Glutamatergic neuron (in vitro differentiated cells): ENCODE results near the gene RNF213. TPM values are rescaled to one million over a fixed set of nuclear protein-coding genes. Genes with fewer than 3 reads are reported as not detected.

Source experiments
- DNase-seq: peaks from one replicate; pipeline ENCODE4 v3.0.0; 2022
- H3K27ac Mint-ChIP-seq: one replicate; pipeline ENCODE4 v1.8.0; 2020; ENCODE audit warnings: mild to moderate bottlenecking, mixed read lengths, inconsistent platforms; ENCODE audit not compliant: unreplicated experiment
- H3K27me3 Mint-ChIP-seq: one replicate; pipeline ENCODE4 v1.8.0; 2020; ENCODE audit warnings: mild to moderate bottlenecking, moderate library complexity, mixed read lengths, inconsistent platforms; ENCODE audit not compliant: unreplicated experiment
- H3K36me3 Mint-ChIP-seq: one replicate; pipeline ENCODE4 v1.8.0; 2020; ENCODE audit warnings: mild to moderate bottlenecking, mixed read lengths, inconsistent platforms; ENCODE audit not compliant: unreplicated experiment
- H3K4me1 Mint-ChIP-seq: one replicate; pipeline ENCODE4 v1.8.0; 2020; ENCODE audit warnings: mild to moderate bottlenecking, low read depth, mixed read lengths, inconsistent platforms; ENCODE audit not compliant: unreplicated experiment
- H3K4me3 Mint-ChIP-seq: one replicate; pipeline ENCODE4 v1.8.0; 2020; ENCODE audit warnings: mild to moderate bottlenecking, mixed read lengths, inconsistent platforms; ENCODE audit not compliant: unreplicated experiment
- H3K9me3 Mint-ChIP-seq: one replicate; pipeline ENCODE4 v1.8.0; 2020; ENCODE audit warnings: mild to moderate bottlenecking, moderate library complexity, mixed read lengths, inconsistent platforms; ENCODE audit not compliant: unreplicated experiment
- total RNA-seq: library from RNA; stranded (reverse); fragmentation: NEBNext Ultra II Directional; extraction: Animal tissue kit (Norgen Biotek cat#: 25700); gene quantifications from one replicate; pipeline ENCODE4 v1.2.1, GENCODE V29; 2021; ENCODE audit not compliant: unreplicated experiment
- TF ChIP-seq, protein P1 (sequence below): fragments of 200-600 bp; sonication (generic); IDR thresholded peaks from one replicate; pipeline ENCODE4 v1.5.0; 2021; ENCODE audit not compliant: partially characterized antibody, unreplicated experiment

RNF213 gene
- total RNA-seq, 1 donor from 2014 or later, result 34.7 TPM

DNA sequence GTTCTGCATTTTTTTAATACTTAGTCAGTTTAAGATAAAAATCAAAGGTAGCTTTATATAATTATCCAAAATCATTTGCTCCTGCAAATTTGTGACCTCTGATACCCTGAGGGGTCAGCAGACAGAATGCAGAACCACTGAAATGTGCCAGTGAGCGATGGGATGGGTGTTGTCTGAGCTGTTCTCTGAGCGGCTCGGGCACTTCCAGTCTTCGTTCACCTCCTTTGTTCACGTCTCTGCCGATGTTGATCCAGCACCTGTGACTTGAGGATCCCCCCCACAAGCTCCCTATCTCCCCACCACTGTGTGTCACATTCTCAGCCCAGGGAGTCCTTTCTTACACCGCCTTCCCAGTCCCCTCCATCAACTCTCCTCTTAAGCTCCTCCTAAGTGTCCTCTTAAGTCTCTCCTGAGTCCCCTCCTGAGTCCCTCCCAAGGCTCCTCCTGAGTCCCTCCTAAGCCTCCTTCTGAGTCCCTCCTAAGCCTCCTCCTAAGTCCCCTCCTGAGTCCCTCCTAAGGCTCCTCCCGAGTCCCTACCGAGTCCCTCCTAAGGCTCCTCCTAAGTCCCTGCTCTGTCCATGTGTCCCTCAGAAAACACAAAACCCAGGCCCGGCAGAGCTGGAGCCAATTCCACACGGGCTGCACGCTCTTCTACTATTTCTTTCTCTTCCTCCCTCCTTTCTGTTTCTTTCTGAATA lies 47.5 kb downstream of the RNF213 start:
- no peak overlapping the region for H3K27ac Mint-ChIP-seq

DNA sequence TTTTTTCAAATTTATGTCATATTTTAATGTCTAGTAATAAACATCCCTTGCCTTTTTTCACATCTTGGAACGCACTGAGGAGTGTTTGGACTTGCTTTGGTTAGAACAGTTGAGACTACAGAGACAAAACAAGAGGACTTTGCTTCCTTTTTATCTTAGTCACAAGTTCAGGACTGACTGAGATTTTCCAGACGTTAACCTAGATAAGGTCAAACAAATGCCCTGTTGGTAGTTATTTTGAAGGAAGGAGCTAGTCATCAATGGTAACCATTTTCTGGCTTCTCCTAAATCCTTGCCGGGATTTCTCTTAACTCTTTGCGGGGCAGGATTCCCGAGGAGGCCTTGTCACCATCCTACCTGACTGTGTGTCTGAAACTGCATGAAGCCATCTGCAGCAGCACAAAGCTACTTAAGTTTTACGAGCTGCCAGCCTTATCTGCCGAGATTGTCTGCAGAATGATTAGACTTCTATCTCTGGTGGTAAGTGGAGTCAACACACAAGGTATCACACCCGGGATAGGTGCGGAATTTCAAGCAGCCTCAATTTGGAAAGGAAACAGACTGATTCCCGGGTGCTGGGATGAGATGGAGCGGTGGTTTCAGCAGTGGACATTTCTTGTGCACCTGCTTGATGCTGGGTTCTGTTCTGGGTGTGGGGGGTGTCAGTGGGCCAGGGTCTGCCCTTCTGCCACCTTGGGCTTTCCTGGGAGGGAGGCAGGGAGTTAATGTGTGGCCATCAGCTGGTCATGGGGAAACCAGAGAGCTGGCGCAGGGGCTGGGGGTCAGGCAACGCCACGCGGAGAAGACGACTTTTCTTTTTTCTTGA lies 48.3 kb downstream of the RNF213 start:
- no peak for DNase-seq
- Mint-ChIP-seq H3K9me3 (peaks cover 2% of the 10 kb centered on the region), H3K36me3 (peaks cover 5% of the 10 kb centered on the region), H3K27me3 (peaks cover 2% of the 10 kb centered on the region), H3K4me3 (no peak overlapping the region), H3K27ac (no peak overlapping the region), H3K4me1 (no peaks in the 10 kb centered on the region)
- TF ChIP-seq, protein P1, sequence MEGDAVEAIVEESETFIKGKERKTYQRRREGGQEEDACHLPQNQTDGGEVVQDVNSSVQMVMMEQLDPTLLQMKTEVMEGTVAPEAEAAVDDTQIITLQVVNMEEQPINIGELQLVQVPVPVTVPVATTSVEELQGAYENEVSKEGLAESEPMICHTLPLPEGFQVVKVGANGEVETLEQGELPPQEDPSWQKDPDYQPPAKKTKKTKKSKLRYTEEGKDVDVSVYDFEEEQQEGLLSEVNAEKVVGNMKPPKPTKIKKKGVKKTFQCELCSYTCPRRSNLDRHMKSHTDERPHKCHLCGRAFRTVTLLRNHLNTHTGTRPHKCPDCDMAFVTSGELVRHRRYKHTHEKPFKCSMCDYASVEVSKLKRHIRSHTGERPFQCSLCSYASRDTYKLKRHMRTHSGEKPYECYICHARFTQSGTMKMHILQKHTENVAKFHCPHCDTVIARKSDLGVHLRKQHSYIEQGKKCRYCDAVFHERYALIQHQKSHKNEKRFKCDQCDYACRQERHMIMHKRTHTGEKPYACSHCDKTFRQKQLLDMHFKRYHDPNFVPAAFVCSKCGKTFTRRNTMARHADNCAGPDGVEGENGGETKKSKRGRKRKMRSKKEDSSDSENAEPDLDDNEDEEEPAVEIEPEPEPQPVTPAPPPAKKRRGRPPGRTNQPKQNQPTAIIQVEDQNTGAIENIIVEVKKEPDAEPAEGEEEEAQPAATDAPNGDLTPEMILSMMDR, result no peak

More for the DNA sequence above, 47.5 kb downstream of the RNF213 start:
- H3K4me1 Mint-ChIP-seq, result no peaks in the 10 kb centered on the region
- no peak overlapping the region for H3K4me3 Mint-ChIP-seq
- peaks cover under 1% of the 10 kb centered on the region for H3K9me3 Mint-ChIP-seq
- peaks cover 5% of the 10 kb centered on the region for H3K36me3 Mint-ChIP-seq
- no peak for DNase-seq
- TF ChIP-seq, protein P1, result no peak
- peaks cover 2% of the 10 kb centered on the region for H3K27me3 Mint-ChIP-seq

DNA sequence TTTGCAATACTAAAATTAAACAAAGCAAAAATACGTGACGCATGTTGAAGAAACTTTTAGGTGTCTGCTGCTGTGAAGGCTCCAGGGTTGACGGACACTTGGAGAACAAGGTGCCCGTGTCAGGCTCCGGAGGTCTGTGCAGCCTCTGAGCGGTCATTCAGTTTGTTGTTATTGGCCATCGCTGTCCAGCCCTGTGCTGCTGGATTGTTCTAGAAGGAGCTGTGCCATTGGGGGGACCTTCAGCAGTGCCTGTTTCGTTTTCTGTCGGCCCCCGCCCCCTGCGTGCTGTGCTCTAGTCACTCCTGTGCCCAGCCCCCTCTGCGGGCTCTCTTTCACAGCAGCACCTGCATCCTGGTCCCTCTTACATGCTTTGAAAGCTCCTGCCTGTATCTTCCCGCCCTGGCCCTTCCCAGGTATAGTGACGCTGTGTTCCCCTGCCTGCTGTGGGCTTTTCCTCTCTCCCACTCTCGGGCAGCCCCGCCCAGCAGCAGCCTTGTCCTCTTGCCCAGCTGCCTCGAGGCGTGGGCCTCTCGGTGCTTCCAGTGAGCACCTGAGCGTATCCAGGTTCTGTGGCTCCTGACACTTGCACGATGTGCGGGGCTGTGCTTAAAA lies 50.7 kb downstream of the RNF213 start:
- no peak for DNase-seq
- Mint-ChIP-seq H3K4me1 (no peaks in the 10 kb centered on the region), H3K36me3 (peaks cover 3% of the 10 kb centered on the region)

DNA sequence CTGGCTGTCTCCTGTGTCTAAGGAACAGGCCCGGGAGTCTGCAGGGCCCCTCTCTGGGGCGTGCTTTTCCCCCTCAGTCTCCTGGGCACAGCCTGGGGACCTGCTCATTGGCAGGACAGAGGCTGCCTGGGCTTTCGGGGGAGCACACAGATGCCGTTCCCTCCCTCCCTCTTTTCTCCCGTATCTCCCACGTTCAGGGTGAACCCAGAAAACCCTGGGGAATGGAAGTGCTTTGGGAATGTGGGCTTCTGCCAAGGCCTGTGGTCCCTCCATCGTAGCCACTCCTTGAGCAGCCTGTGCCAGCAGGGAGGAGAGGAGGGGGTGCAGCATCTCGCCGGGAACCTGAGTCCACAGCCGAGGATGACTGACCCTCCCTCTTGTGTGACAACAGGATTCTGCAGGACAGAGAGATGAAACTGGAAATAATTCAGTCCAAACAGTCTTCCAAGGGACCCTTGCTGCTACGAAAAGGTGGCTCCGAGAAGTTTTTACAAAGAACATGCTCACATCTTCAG lies 52.0 kb downstream of the RNF213 start:
- Mint-ChIP-seq H3K4me3 (no peak overlapping the region), H3K9me3 (peaks cover 4% of the 10 kb centered on the region), H3K4me1 (no peaks in the 10 kb centered on the region), H3K27me3 (peaks cover 3% of the 10 kb centered on the region), H3K27ac (no peak overlapping the region), H3K36me3 (peaks cover 12% of the 10 kb centered on the region)
- TF ChIP-seq, protein P1, result no peak
- DNase-seq, result no peak

More for the DNA sequence above, 50.7 kb downstream of the RNF213 start:
- Mint-ChIP-seq H3K27ac (no peak overlapping the region), H3K27me3 (no peaks in the 10 kb centered on the region), H3K4me3 (no peak overlapping the region), H3K9me3 (peaks cover 4% of the 10 kb centered on the region)
- TF ChIP-seq, protein P1, result no peak
